T1000 (cell line): ENCODE data around the gene CHST1.

Experiments
- DNase-seq: peaks from one replicate; lab custom pipeline; 2025; ENCODE audit warnings: mixed read lengths; lab: John Stamatoyannopoulos, UW

CHST1 gene

GRCh38 chr11:45644981-45645889, 20.2 kb downstream of the CHST1 start:
- no peak for DNase-seq

GRCh38 chr11:45643598-45644260, 21.7 kb downstream of the CHST1 start:
- DNase-seq: no peak

GRCh38 chr11:45641961-45642360, 23.5 kb downstream of the CHST1 start:
- no peak for DNase-seq

GRCh38 chr11:45638051-45638450, 27.4 kb downstream of the CHST1 start:
- no peak for DNase-seq

- no peak for DNase-seq
Observed at GRCh38 chr11:45635907-45636306, 29.5 kb downstream of the CHST1 start.

- no peak for DNase-seq
Observed at GRCh38 chr11:45625611-45626010, 39.8 kb downstream of the CHST1 start.

- no peak for DNase-seq
Observed at GRCh38 chr11:45624095-45624494, 41.3 kb downstream of the CHST1 start.

- no peak for DNase-seq
Observed at GRCh38 chr11:45622861-45623260, 42.6 kb downstream of the CHST1 start.

GRCh38 chr11:45622283-45622682, 43.1 kb downstream of the CHST1 start:
- no peak for DNase-seq

GRCh38 chr11:45621588-45621987, 43.8 kb downstream of the CHST1 start:
- no peak for DNase-seq

GRCh38 chr11:45620243-45620642, 45.2 kb downstream of the CHST1 start:
- no peak for DNase-seq

- DNase-seq: no peak
Observed at GRCh38 chr11:45618897-45619296, 46.5 kb downstream of the CHST1 start.

- DNase-seq: no peak
Observed at GRCh38 chr11:45617871-45618601, 47.4 kb downstream of the CHST1 start.

GRCh38 chr11:45616802-45617549, 48.4 kb downstream of the CHST1 start:
- no peak for DNase-seq

GRCh38 chr11:45615182-45615792, 50.1 kb downstream of the CHST1 start:
- DNase-seq: no peak

- no peak for DNase-seq
Observed at GRCh38 chr11:45614196-45614828, 51.1 kb downstream of the CHST1 start.

GRCh38 chr11:45610627-45611026, 54.8 kb downstream of the CHST1 start:
- no peak for DNase-seq

GRCh38 chr11:45609902-45610301, 55.5 kb downstream of the CHST1 start:
- DNase-seq: no peak

- no peak for DNase-seq
Observed at GRCh38 chr11:45609337-45609736, 56.1 kb downstream of the CHST1 start.

GRCh38 chr11:45607995-45608394, 57.4 kb downstream of the CHST1 start:
- DNase-seq: no peak
